Neural cell (in vitro differentiated cells): Measurements from ENCODE around the gene RHOF.

Experiments used
- EP300 ChIP-seq: fragments of 450-650 bp; conservative IDR thresholded peaks from 2 replicates; pipeline ENCODE4 v1.6.1; 2014; ENCODE audit warnings: antibody characterized with exemption, mild to moderate bottlenecking, moderate library complexity; ENCODE audit not compliant: poor library complexity, severe bottlenecking
- RAD21 ChIP-seq: fragments of 450-650 bp; conservative IDR thresholded peaks from 2 replicates; pipeline ENCODE4 v1.6.1; 2014; ENCODE audit warnings: antibody characterized with exemption, mild to moderate bottlenecking, moderate library complexity
- TF ChIP-seq, protein P1 (sequence below): fragments of 450-650 bp; IDR thresholded peaks from 2 replicates; pipeline ENCODE4 v1.5.1; 2014; ENCODE audit warnings: antibody characterized with exemption, mild to moderate bottlenecking, moderate library complexity; ENCODE audit not compliant: poor library complexity, severe bottlenecking

DNA sequence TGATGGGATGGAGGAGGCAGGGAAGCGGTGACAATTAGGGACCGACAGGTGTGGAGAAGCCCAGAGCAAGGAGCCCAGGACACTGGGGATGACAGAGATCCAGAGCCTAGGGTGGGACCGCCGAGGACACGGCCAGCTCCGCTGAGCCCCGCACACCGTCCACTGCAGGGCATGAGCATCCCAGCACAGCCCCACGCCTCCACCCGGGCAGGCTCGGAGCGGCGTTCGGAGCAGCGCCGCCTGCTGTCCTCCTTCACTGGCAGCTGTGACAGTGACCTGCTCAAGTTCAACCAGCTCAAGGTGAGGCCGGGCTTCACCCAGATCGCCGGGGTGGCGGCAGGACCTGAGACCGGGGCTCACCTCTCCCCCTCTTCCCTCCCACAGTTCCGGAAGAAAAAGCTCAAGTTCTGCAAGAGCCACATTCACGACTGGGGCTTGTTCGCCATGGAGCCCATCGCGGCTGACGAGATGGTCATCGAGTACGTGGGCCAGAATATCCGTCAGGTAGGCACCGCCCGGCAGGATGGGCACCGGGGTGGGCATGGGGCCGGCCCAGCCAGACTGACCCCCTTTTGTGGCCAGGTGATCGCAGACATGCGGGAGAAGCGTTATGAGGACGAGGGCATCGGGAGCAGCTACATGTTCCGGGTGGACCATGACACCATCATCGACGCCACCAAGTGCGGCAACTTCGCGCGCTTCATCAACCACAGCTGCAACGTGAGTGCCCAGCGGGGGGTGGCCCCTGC is 34.0 kb upstream of the RHOF start:
- TF ChIP-seq EP300 (no peak), RAD21 (no peak)
- TF ChIP-seq, protein P1, sequence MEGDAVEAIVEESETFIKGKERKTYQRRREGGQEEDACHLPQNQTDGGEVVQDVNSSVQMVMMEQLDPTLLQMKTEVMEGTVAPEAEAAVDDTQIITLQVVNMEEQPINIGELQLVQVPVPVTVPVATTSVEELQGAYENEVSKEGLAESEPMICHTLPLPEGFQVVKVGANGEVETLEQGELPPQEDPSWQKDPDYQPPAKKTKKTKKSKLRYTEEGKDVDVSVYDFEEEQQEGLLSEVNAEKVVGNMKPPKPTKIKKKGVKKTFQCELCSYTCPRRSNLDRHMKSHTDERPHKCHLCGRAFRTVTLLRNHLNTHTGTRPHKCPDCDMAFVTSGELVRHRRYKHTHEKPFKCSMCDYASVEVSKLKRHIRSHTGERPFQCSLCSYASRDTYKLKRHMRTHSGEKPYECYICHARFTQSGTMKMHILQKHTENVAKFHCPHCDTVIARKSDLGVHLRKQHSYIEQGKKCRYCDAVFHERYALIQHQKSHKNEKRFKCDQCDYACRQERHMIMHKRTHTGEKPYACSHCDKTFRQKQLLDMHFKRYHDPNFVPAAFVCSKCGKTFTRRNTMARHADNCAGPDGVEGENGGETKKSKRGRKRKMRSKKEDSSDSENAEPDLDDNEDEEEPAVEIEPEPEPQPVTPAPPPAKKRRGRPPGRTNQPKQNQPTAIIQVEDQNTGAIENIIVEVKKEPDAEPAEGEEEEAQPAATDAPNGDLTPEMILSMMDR: no peak
